K562 (cell line): ENCODE data around the gene ANKRD65. TPM values are rescaled to one million over a fixed set of nuclear protein-coding genes. Genes with fewer than 3 reads are reported as not detected.

Experiments
- CAMTA2 ChIP-seq: fragments of 250-450 bp; sonication (Bioruptor Pico); conservative IDR thresholded peaks from 2 replicates; pipeline ENCODE4 v1.5.1; 2022
- ELF4 ChIP-seq: fragments of 450-650 bp; formaldehyde crosslinking; IDR thresholded peaks from 2 replicates; pipeline ENCODE4 v1.4.0; 2022; ENCODE audit warnings: missing genetic modification characterization
- HNRNPLL ChIP-seq: fragments of 200-400 bp; formaldehyde crosslinking; IDR thresholded peaks from 2 replicates; pipeline ENCODE4 v1.6.1; 2017; ENCODE audit warnings: low read length, low read depth, mild to moderate bottlenecking; ENCODE audit not compliant: poor library complexity, severe bottlenecking
- IRF2 ChIP-seq: sonication (generic); formaldehyde crosslinking; IDR thresholded peaks from 2 replicates; pipeline ENCODE4 v1.8.1; 2022; ENCODE audit warnings: mild to moderate bottlenecking, missing genetic modification reagents
- MYBL2 ChIP-seq, 2 experiments: fragments of 450-650 bp in 1 of 2; sonication (generic) in 1 of 2; formaldehyde crosslinking in 1 of 2; IDR thresholded peaks; 2 replicates each; pipeline versions ENCODE4 v1.6.1 to v1.8.1; 2017 to 2022; ENCODE audit warnings: borderline replicate concordance in 1 of 2, inconsistent platforms in 1 of 2, low read depth in 1 of 2, mild to moderate bottlenecking in 1 of 2, missing genetic modification reagents in 1 of 2, moderate library complexity in 1 of 2
- NR3C1 ChIP-seq: sonication (generic); formaldehyde crosslinking; IDR thresholded peaks from 2 replicates; pipeline ENCODE4 v1.8.1; 2022; ENCODE audit warnings: missing genetic modification reagents
- POLR2G ChIP-seq: fragments of 200-400 bp; formaldehyde crosslinking; IDR thresholded peaks from 2 replicates; pipeline ENCODE4 v1.6.1; 2017; ENCODE audit warnings: low read depth, mild to moderate bottlenecking, antibody characterized with exemption, low read length, moderate library complexity
- RB1 ChIP-seq: fragments of 450-650 bp; IDR thresholded peaks from 2 replicates; pipeline ENCODE4 v1.6.1; 2017; ENCODE audit warnings: low read depth, mild to moderate bottlenecking
- SIN3A ChIP-seq, 2 experiments: fragments of 150-350 bp in 1 of 2; IDR thresholded peaks; 2 replicates each; pipeline ENCODE4 v1.6.1; 2011 to 2016; ENCODE audit warnings: borderline replicate concordance in 2 of 2, low read depth in 2 of 2, low read length in 2 of 2, mild to moderate bottlenecking in 2 of 2, moderate library complexity in 2 of 2; ENCODE audit not compliant: control insufficient read depth in 1 of 2
- ZNF224 ChIP-seq: sonication (generic); formaldehyde crosslinking; IDR thresholded peaks from 2 replicates; pipeline ENCODE4 v1.8.0; 2022; ENCODE audit warnings: mild to moderate bottlenecking, missing genetic modification reagents
- ZNF324 ChIP-seq: fragments of 250-450 bp; sonication (Bioruptor Pico); IDR thresholded peaks from 2 replicates; pipeline ENCODE4 v1.4.0; 2020; ENCODE audit warnings: mild to moderate bottlenecking
- ZNF551 ChIP-seq: fragments of 250-450 bp; sonication (Bioruptor Pico); IDR thresholded peaks from 2 replicates; pipeline ENCODE4 v1.5.0; 2021; ENCODE audit warnings: mild to moderate bottlenecking, moderate library complexity
- ZNF57 ChIP-seq: fragments of 450-650 bp; formaldehyde crosslinking; IDR thresholded peaks from 2 replicates; pipeline ENCODE4 v1.4.0; 2020; ENCODE audit warnings: mild to moderate bottlenecking, moderate library complexity
- ZNF584 ChIP-seq: fragments of 200-800 bp; sonication (Bioruptor generic); IDR thresholded peaks from 2 replicates; pipeline ENCODE4 v1.6.1; 2016; ENCODE audit warnings: low read depth, mild to moderate bottlenecking, missing genetic modification characterization, missing compliant biosample characterization
- polyA plus RNA-seq, 8 experiments: library from polyadenylated mRNA; depleted of rRNA in 4 of 8; stranded (reverse) in 5 of 8; unstranded in 3 of 8; fragments of >200 nt; fragmentation: Nextera tagmentation in 2 of 8; fragmentation: Illumina TruSeq in 1 of 8; extraction: Ambion mirVana in 2 of 8; extraction: Trizol in 1 of 8; gene quantifications; 2 replicates each; pipeline versions ENCODE4 v1.2.1 to v1.2.3, GENCODE V29; 2011 to 2014; ENCODE audit warnings: inconsistent platforms in 1 of 8, missing spikeins in 1 of 8
- total RNA-seq, 7 experiments: library from RNA; depleted of rRNA in 6 of 7; stranded (reverse); fragments of >200 nt in 6 of 7; fragmentation: Illumina TruSeq in 2 of 7; extraction: Trizol in 2 of 7; gene quantifications; 2 replicates each; pipeline versions ENCODE4 v1.2.1 to v1.2.3, GENCODE V29; 2011 to 2021; ENCODE audit warnings: low replicate concordance in 1 of 7
- TF ChIP-seq, protein P1 (sequence below): IDR thresholded peaks from 2 replicates; pipeline ENCODE4 v1.6.1; 2011; ENCODE audit warnings: borderline replicate concordance, low read depth, mild to moderate bottlenecking, moderate library complexity, low read length; ENCODE audit not compliant: insufficient read depth, poor library complexity, severe bottlenecking
- TF ChIP-seq, protein P2 (sequence below): sonication (generic); formaldehyde crosslinking; IDR thresholded peaks from 2 replicates; pipeline ENCODE4 v1.8.0; 2022; ENCODE audit warnings: missing genetic modification reagents, mild to moderate bottlenecking, moderate library complexity, borderline replicate concordance
- TF ChIP-seq, protein P3 (sequence below), 2 experiments: IDR thresholded peaks; 2 replicates each; pipeline ENCODE4 v1.6.1; 2012; ENCODE audit warnings: improper control_type of control experiment in 2 of 2, low read depth in 2 of 2, low read length in 2 of 2, borderline replicate concordance in 1 of 2
- TF ChIP-seq, protein P4 (sequence below): fragments of 250-450 bp; sonication (Bioruptor Pico); IDR thresholded peaks from 2 replicates; pipeline ENCODE4 v1.8.0; 2022; ENCODE audit warnings: inconsistent platforms

Gene ANKRD65
- total and polyA plus RNA-seq, 9 of the 15 experiments (the other 6 are each of a cell fraction or from before 2014, with no cell fraction given), result not detected

DNA sequence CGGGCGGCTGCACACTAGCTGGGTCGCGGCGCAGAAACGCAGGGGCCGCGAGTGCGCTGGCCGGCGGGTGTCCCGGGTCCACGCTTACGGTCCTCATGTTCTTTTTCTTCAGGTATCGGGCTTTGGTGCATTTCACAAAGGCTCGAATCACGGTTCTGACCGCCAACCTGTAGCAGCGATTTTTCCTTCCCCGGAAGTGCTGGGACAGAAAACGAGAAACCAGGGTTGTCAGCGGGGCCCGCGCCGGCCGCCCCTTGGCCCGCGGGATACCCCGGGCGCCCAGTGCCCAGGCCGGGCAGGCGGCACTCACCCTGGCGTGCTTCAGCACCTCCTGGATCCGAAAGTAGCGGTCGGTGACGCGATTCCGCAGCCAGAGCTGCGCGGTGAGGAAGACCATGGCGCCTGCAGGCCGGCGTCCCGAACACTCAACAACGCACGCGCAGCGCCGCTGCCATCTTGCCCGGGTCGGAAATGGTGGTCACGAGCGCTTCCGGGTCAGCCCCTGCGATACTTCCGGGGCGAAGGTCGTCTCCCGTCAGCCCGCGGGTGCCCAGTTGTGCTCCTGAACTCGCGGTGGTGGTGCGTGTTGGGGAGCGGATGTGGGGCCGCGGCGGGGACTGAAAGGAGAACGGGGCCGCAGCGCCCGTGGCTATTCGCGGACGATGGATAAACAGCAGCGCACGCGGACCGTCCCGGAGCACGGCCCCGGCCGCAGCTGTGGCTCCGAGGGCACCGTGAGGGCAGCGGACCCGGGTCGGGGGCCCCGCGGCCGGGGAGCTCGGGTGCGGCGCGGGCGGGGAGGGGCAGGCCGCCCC is 14.0 kb downstream of the ANKRD65 start, which contains the start of gene MRPL20 (continued):
- TF ChIP-seq CAMTA2 (CRISPR knock-in tag) (0 out of 2 replicates have a peak, but pooled peaks have one; percentile 7), ZNF57 (CRISPR knock-in tag) (0 out of 2 replicates have a peak, but pooled peaks have one; percentile 69), RB1 (peak; percentile 77), ZNF584 (CRISPR knock-in tag) (0 out of 2 replicates have a peak, but pooled peaks have one; percentile 23), MYBL2 (IDR thresholded peaks at IDR 0.05; ENCODE audit: low read depth) (no peak), MYBL2 (CRISPR knock-in tag; IDR thresholded peaks at IDR 0.05; ENCODE audit: borderline replicate concordance) (no peak), POLR2G (peak; percentile 100), HNRNPLL (peak; percentile 57), ZNF551 (no peak), IRF2 (no peak), ZNF324 (CRISPR knock-in tag) (0 out of 2 replicates have a peak, but pooled peaks have one; percentile 22), ELF4 (CRISPR knock-in tag) (peak; percentile 34; the same call in 1 of the 2 replicates), NR3C1 (0 out of 2 replicates have a peak, but pooled peaks have one; percentile 69), SIN3A (IDR thresholded peaks at IDR 0.05; ENCODE audit: borderline replicate concordance in 2 of 2, control insufficient read depth in 1 of 2, low read depth in 2 of 2, low read length in 2 of 2) (peak; percentile 82 to 94; a peak in 3 of 4 replicates), ZNF224 (0 out of 2 replicates have a peak, but pooled peaks have one; percentile 19)
- TF ChIP-seq, protein P1, sequence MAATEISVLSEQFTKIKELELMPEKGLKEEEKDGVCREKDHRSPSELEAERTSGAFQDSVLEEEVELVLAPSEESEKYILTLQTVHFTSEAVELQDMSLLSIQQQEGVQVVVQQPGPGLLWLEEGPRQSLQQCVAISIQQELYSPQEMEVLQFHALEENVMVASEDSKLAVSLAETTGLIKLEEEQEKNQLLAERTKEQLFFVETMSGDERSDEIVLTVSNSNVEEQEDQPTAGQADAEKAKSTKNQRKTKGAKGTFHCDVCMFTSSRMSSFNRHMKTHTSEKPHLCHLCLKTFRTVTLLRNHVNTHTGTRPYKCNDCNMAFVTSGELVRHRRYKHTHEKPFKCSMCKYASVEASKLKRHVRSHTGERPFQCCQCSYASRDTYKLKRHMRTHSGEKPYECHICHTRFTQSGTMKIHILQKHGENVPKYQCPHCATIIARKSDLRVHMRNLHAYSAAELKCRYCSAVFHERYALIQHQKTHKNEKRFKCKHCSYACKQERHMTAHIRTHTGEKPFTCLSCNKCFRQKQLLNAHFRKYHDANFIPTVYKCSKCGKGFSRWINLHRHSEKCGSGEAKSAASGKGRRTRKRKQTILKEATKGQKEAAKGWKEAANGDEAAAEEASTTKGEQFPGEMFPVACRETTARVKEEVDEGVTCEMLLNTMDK, result no peak
- TF ChIP-seq, protein P2, sequence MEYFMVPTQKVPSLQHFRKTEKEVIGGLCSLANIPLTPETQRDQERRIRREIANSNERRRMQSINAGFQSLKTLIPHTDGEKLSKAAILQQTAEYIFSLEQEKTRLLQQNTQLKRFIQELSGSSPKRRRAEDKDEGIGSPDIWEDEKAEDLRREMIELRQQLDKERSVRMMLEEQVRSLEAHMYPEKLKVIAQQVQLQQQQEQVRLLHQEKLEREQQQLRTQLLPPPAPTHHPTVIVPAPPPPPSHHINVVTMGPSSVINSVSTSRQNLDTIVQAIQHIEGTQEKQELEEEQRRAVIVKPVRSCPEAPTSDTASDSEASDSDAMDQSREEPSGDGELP (CRISPR knock-in tag), result peak; percentile 92
- TF ChIP-seq, protein P3, sequence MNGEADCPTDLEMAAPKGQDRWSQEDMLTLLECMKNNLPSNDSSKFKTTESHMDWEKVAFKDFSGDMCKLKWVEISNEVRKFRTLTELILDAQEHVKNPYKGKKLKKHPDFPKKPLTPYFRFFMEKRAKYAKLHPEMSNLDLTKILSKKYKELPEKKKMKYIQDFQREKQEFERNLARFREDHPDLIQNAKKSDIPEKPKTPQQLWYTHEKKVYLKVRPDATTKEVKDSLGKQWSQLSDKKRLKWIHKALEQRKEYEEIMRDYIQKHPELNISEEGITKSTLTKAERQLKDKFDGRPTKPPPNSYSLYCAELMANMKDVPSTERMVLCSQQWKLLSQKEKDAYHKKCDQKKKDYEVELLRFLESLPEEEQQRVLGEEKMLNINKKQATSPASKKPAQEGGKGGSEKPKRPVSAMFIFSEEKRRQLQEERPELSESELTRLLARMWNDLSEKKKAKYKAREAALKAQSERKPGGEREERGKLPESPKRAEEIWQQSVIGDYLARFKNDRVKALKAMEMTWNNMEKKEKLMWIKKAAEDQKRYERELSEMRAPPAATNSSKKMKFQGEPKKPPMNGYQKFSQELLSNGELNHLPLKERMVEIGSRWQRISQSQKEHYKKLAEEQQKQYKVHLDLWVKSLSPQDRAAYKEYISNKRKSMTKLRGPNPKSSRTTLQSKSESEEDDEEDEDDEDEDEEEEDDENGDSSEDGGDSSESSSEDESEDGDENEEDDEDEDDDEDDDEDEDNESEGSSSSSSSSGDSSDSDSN (IDR thresholded peaks at IDR 0.05; ENCODE audit: borderline replicate concordance in 1 of 2, low read depth in 2 of 2, low read length in 2 of 2), result peak; percentile 2 to 46; a peak in 1 of 4 replicates
- TF ChIP-seq, protein P4, sequence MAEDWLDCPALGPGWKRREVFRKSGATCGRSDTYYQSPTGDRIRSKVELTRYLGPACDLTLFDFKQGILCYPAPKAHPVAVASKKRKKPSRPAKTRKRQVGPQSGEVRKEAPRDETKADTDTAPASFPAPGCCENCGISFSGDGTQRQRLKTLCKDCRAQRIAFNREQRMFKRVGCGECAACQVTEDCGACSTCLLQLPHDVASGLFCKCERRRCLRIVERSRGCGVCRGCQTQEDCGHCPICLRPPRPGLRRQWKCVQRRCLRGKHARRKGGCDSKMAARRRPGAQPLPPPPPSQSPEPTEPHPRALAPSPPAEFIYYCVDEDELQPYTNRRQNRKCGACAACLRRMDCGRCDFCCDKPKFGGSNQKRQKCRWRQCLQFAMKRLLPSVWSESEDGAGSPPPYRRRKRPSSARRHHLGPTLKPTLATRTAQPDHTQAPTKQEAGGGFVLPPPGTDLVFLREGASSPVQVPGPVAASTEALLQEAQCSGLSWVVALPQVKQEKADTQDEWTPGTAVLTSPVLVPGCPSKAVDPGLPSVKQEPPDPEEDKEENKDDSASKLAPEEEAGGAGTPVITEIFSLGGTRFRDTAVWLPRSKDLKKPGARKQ (CRISPR knock-in tag), result no peak
